ENCODE results near the gene FAM227B.

DNA sequence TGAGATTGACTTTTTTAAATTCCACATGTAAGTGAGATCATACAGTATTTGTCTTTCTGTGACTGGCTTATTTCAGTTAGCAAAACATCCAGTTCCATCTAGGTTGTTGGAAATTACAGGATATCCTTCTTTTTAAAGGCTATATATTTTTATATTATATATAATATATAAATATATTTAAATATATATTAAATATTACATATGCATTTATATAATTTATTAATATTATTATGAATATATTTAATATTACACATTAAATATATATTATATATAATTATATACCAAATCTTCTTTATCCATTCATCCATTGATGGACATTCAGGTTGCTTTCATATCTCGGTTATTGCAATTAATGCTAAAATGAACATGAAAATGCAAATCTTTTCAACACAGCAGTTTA is 49.9 kb downstream of the FAM227B start:
- TF ChIP-seq POLR2A (IDR thresholded peaks at IDR 0.05) (no peak), POLR2AphosphoS5 (IDR thresholded peaks at IDR 0.05) (no peak)
- TF ChIP-seq, protein P1, sequence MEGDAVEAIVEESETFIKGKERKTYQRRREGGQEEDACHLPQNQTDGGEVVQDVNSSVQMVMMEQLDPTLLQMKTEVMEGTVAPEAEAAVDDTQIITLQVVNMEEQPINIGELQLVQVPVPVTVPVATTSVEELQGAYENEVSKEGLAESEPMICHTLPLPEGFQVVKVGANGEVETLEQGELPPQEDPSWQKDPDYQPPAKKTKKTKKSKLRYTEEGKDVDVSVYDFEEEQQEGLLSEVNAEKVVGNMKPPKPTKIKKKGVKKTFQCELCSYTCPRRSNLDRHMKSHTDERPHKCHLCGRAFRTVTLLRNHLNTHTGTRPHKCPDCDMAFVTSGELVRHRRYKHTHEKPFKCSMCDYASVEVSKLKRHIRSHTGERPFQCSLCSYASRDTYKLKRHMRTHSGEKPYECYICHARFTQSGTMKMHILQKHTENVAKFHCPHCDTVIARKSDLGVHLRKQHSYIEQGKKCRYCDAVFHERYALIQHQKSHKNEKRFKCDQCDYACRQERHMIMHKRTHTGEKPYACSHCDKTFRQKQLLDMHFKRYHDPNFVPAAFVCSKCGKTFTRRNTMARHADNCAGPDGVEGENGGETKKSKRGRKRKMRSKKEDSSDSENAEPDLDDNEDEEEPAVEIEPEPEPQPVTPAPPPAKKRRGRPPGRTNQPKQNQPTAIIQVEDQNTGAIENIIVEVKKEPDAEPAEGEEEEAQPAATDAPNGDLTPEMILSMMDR (IDR thresholded peaks at IDR 0.05): no peak
